Gastrocnemius medialis (tissue), 4 donors: ENCODE results near the gene ASF1B.

Experiments
- POLR2A ChIP-seq, 2 donors: fragments of 450-650 bp; IDR thresholded peaks; one replicate each; pipeline ENCODE4 v1.6.1; 2017; ENCODE audit warnings: antibody characterized with exemption in 2 of 2, mild to moderate bottlenecking in 2 of 2, moderate library complexity in 2 of 2
- TF ChIP-seq, protein P1 (sequence below), 5 experiments: fragments of 450-650 bp in 3 of 5; fragments of 200-600 bp in 2 of 5; sonication (generic) in 2 of 5; IDR thresholded peaks in 4 of 5; conservative IDR thresholded peaks in 1 of 5; 1 replicate in 4 of 5; 2 replicates in 1 of 5; pipeline ENCODE4 v1.5.1; 2016 to 2019; ENCODE audit warnings: antibody characterized with exemption in 5 of 5, mild to moderate bottlenecking in 3 of 5, moderate library complexity in 3 of 5

DNA sequence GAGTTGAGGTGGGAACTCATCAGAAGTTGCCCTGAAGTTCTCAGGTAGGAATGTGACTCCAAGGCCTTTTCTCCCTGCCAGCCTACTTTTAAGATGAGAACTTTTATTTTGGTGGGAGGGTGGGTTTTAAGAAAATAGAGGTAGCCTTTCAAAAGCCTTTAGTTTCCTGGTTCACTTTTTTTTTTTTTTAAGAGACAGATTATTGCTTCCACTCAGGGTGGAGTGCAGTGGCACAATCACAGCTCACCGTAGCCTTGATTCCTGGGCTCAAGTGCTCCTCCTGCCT is 53.8 kb downstream of the ASF1B start:
- TF ChIP-seq, protein P1, sequence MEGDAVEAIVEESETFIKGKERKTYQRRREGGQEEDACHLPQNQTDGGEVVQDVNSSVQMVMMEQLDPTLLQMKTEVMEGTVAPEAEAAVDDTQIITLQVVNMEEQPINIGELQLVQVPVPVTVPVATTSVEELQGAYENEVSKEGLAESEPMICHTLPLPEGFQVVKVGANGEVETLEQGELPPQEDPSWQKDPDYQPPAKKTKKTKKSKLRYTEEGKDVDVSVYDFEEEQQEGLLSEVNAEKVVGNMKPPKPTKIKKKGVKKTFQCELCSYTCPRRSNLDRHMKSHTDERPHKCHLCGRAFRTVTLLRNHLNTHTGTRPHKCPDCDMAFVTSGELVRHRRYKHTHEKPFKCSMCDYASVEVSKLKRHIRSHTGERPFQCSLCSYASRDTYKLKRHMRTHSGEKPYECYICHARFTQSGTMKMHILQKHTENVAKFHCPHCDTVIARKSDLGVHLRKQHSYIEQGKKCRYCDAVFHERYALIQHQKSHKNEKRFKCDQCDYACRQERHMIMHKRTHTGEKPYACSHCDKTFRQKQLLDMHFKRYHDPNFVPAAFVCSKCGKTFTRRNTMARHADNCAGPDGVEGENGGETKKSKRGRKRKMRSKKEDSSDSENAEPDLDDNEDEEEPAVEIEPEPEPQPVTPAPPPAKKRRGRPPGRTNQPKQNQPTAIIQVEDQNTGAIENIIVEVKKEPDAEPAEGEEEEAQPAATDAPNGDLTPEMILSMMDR (IDR thresholded peaks at IDR 0.05 in 4 of 5, conservative IDR thresholded peaks at IDR 0.05 in 1 of 5): no peak
- TF ChIP-seq POLR2A (IDR thresholded peaks at IDR 0.05): no peak
